Measurements from ENCODE around the gene PSAP.
A peak's percentile ranks its signal among the peaks of the same experiment; 100 is the strongest.

The PSAP gene

GRCh38 chr10:71772832-71773220 is 78.2 kb downstream of the PSAP start:
- Histone ChIP-seq H3K27me3 (ENCODE audit: control insufficient read depth, insufficient read depth, low read length) (no peaks in the 10 kb centered on the region), H3K4me3 (ENCODE audit: low read length) (peak overlapping the region; percentile 65; the same call in 1 of the 2 replicates), H3K4me1 (ENCODE audit: control insufficient read depth, insufficient read depth, low read length) (peaks cover 2% of the 10 kb centered on the region; the same call in 1 of the 2 replicates), H3K9me3 (ENCODE audit: control insufficient read depth, insufficient read depth, low read length) (no peaks in the 10 kb centered on the region), H3K27ac (ENCODE audit: low read length) (no peak overlapping the region), H3K36me3 (ENCODE audit: control insufficient read depth, insufficient read depth, low read length) (no peaks in the 10 kb centered on the region)
- DNase-seq (ENCODE audit: low read depth, low spot score) = no peak
- WGBS (ENCODE audit: insufficient coverage, insufficient read length) = no CpG with 5 or more reads among the region's 4 CpGs

GRCh38 chr10:71771821-71772617 is 79.0 kb downstream of the PSAP start:
- H3K4me1 ChIP-seq (ENCODE audit: control insufficient read depth, insufficient read depth, low read length) = peaks cover 3% of the 10 kb centered on the region; the same call in 1 of the 2 replicates
- no peaks in the 10 kb centered on the region for H3K9me3 ChIP-seq (ENCODE audit: control insufficient read depth, insufficient read depth, low read length)
- no peak overlapping the region for H3K27ac ChIP-seq (ENCODE audit: low read length)
- H3K4me3 ChIP-seq (ENCODE audit: low read length) = no peak overlapping the region
- no CpG with 5 or more reads among the region's 2 CpGs for WGBS (ENCODE audit: insufficient coverage, insufficient read length)
- DNase-seq (ENCODE audit: low read depth, low spot score) = no peak
- no peaks in the 10 kb centered on the region for H3K36me3 ChIP-seq (ENCODE audit: control insufficient read depth, insufficient read depth, low read length)
- no peaks in the 10 kb centered on the region for H3K27me3 ChIP-seq (ENCODE audit: control insufficient read depth, insufficient read depth, low read length)

DNA sequence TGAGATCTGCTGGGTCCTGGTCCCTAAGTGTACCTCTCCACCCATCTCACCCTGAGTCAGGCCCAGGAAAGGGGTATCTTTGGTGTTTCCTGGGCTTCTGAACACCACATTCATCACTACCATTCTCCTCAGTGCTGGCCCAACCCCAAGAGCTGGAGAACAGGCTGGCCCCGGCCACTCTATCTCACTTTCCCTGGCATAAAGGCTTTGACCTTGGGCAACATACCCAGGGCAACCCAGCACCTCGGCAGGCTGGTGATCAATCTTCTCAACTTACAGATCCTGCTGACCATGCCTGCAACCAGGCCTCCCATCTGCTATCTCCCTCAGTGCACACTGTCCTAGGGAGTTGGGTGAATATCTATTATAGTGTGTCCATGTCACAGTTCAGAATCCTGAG is 79.8 kb downstream of the PSAP start:
- Histone ChIP-seq H3K9me3 (ENCODE audit: control insufficient read depth, insufficient read depth, low read length) (no peaks in the 10 kb centered on the region), H3K27me3 (ENCODE audit: control insufficient read depth, insufficient read depth, low read length) (no peaks in the 10 kb centered on the region), H3K36me3 (ENCODE audit: control insufficient read depth, insufficient read depth, low read length) (no peaks in the 10 kb centered on the region), H3K4me1 (ENCODE audit: control insufficient read depth, insufficient read depth, low read length) (peaks cover 3% of the 10 kb centered on the region; the same call in 1 of the 2 replicates), H3K27ac (ENCODE audit: low read length) (no peak overlapping the region), H3K4me3 (ENCODE audit: low read length) (no peak overlapping the region)
- WGBS (ENCODE audit: insufficient coverage, insufficient read length) = no CpG with 5 or more reads among the region's 2 CpGs
- DNase-seq (ENCODE audit: low read depth, low spot score) = no peak

- no CpG with 5 or more reads among the region's 3 CpGs for whole genome bisulfite sequencing (ENCODE audit: insufficient coverage, insufficient read length)
- Histone ChIP-seq H3K4me1 (ENCODE audit: control insufficient read depth, insufficient read depth, low read length) (peaks cover 3% of the 10 kb centered on the region; the same call in 1 of the 2 replicates), H3K27ac (ENCODE audit: low read length) (no peak overlapping the region)
Measured at GRCh38 chr10:71770789-71771188, 80.3 kb downstream of the PSAP start.

DNA sequence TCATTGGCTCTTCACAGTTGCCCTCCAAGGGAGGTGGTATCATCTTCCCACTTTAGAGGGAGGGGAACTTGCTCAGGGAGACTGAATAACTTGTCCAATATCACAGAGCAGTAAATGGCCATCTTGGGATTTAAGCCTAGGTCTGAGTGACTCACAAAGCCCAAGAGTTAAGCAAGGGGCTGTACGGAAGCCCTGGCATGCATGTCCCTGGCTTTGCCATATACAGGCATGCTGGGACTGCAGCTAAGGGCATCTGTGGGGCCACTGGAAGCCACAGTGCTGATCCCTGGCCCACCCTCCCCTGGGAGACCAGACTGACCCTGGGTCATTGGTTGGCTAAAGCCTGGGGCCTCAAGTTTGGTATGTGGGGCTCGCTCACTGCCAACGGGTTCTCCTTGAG is 80.8 kb downstream of the PSAP start:
- DNase-seq (ENCODE audit: low read depth, low spot score) = no peak
- Histone ChIP-seq H3K4me1 (ENCODE audit: control insufficient read depth, insufficient read depth, low read length) (peaks cover 3% of the 10 kb centered on the region; the same call in 1 of the 2 replicates), H3K9me3 (ENCODE audit: control insufficient read depth, insufficient read depth, low read length) (no peaks in the 10 kb centered on the region), H3K36me3 (ENCODE audit: control insufficient read depth, insufficient read depth, low read length) (no peaks in the 10 kb centered on the region), H3K27ac (ENCODE audit: low read length) (no peak overlapping the region), H3K4me3 (ENCODE audit: low read length) (no peak overlapping the region), H3K27me3 (ENCODE audit: control insufficient read depth, insufficient read depth, low read length) (no peaks in the 10 kb centered on the region)
- WGBS (ENCODE audit: insufficient coverage, insufficient read length) = no CpG with 5 or more reads among the region's 3 CpGs

More at GRCh38 chr10:71770789-71771188, 80.3 kb downstream of the PSAP start:
- DNase-seq (ENCODE audit: low read depth, low spot score) = no peak
- H3K36me3 ChIP-seq (ENCODE audit: control insufficient read depth, insufficient read depth, low read length) = no peaks in the 10 kb centered on the region
- no peak overlapping the region for H3K4me3 ChIP-seq (ENCODE audit: low read length)
- H3K9me3 ChIP-seq (ENCODE audit: control insufficient read depth, insufficient read depth, low read length) = no peaks in the 10 kb centered on the region
- H3K27me3 ChIP-seq (ENCODE audit: control insufficient read depth, insufficient read depth, low read length) = no peaks in the 10 kb centered on the region

DNA sequence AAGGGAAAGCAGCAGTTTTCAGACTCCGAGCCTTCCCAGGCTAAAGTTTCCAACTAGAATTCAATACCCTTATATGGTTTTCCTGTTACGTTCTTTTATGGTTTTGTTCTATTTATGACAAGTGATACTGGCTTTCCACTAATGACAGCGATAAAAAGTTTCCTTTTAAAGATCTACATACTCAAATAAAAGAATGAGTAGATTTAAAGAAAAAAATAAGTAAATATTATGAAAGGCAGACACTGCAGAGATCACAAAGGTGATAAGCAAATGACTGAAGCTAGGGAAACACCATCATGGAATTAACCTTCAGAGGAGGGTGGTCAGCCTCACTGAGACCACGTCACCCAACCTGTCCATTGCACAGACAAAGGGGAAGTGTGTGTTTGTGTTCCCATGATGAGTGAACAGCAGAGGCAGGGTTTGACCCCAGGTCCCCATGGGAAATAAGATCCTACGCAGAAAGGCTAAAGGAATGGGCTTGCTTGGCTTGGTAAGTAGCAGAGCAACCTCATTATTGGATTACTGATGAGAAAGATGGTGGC is 81.7 kb downstream of the PSAP start:
- no peak overlapping the region for H3K4me3 ChIP-seq (ENCODE audit: low read length)
- H3K27ac ChIP-seq (ENCODE audit: low read length) = no peak overlapping the region
- H3K4me1 ChIP-seq (ENCODE audit: control insufficient read depth, insufficient read depth, low read length) = peaks cover 3% of the 10 kb centered on the region; the same call in 1 of the 2 replicates
- no CpG with 5 or more reads among the region's 5 CpGs for WGBS (ENCODE audit: insufficient coverage, insufficient read length)
- H3K36me3 ChIP-seq (ENCODE audit: control insufficient read depth, insufficient read depth, low read length) = no peaks in the 10 kb centered on the region
- no peaks in the 10 kb centered on the region for H3K9me3 ChIP-seq (ENCODE audit: control insufficient read depth, insufficient read depth, low read length)
- no peak for DNase-seq (ENCODE audit: low read depth, low spot score)
- no peaks in the 10 kb centered on the region for H3K27me3 ChIP-seq (ENCODE audit: control insufficient read depth, insufficient read depth, low read length)

GRCh38 chr10:71767420-71768035 is 83.5 kb downstream of the PSAP start:
- DNase-seq (ENCODE audit: low read depth, low spot score) = no peak
- no CpG with 5 or more reads among the region's 10 CpGs for WGBS (ENCODE audit: insufficient coverage, insufficient read length)
- no peaks in the 10 kb centered on the region for H3K9me3 ChIP-seq (ENCODE audit: control insufficient read depth, insufficient read depth, low read length)
- H3K4me3 ChIP-seq (ENCODE audit: low read length) = no peak overlapping the region
- H3K4me1 ChIP-seq (ENCODE audit: control insufficient read depth, insufficient read depth, low read length) = 0 out of 2 replicates have a peak, but pooled peaks cover 1% of the 10 kb centered on the region
- no peaks in the 10 kb centered on the region for H3K36me3 ChIP-seq (ENCODE audit: control insufficient read depth, insufficient read depth, low read length)
- H3K27ac ChIP-seq (ENCODE audit: low read length) = no peak overlapping the region
- H3K27me3 ChIP-seq (ENCODE audit: control insufficient read depth, insufficient read depth, low read length) = no peaks in the 10 kb centered on the region

DNA sequence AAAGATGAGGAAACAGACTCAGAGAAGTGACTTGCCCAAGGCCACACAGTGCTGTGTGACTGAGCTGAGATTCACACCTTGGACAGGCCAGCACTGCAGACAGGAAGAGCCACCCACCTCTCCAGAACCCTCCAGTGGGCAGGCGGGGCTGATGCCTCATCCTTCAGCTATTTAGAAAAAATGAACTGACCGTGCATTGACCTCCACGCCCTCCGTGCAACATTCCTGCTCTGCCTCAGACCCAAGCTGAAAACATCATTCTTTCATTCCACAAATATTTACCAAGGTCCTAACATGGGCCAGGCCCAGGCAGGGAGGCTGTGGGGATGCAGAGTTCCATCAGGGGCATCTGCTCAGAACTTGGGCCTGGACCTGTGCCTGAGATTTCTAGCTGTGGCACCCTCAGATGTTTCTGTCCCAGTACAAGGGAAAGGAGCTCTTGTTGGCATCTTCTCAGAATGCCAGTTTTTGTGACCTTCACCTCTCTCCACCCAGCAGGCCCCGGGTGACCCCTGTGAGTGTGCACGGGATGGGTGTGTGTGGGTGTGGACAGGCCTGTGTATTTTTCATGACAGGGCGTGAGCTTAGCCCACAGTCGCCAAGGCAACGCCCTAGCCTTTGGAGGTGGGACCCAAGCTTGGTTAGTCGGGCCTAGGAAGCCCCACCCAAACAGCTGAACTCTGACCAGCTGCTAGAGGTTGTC is 84.2 kb downstream of the PSAP start:
- H3K4me1 ChIP-seq (ENCODE audit: control insufficient read depth, insufficient read depth, low read length) = 0 out of 2 replicates have a peak, but pooled peaks cover 1% of the 10 kb centered on the region
- H3K36me3 ChIP-seq (ENCODE audit: control insufficient read depth, insufficient read depth, low read length) = no peaks in the 10 kb centered on the region
- no peaks in the 10 kb centered on the region for H3K9me3 ChIP-seq (ENCODE audit: control insufficient read depth, insufficient read depth, low read length)
- no CpG with 5 or more reads among the region's 10 CpGs for WGBS (ENCODE audit: insufficient coverage, insufficient read length)
- H3K27me3 ChIP-seq (ENCODE audit: control insufficient read depth, insufficient read depth, low read length) = no peaks in the 10 kb centered on the region
- DNase-seq (ENCODE audit: low read depth, low spot score) = no peak
- H3K4me3 ChIP-seq (ENCODE audit: low read length) = no peak overlapping the region
- H3K27ac ChIP-seq (ENCODE audit: low read length) = no peak overlapping the region
